Measurements from ENCODE around the gene NOTCH3.

- TF ChIP-seq CTCF (IDR thresholded peaks at IDR 0.05; ENCODE audit: low read depth, low read length, poor library complexity, severe bottlenecking) (no peak), EZH2phosphoT487 (IDR thresholded peaks at IDR 0.05; ENCODE audit: borderline replicate concordance, low read length) (no peak)
These were observed 76.9 kb downstream of the NOTCH3 start for GRCh38 chr19:15123900-15124299.
